ENCODE measurements around the gene RDH8.

Gene RDH8

GRCh38 chr19:10052602-10053360 is 39.5 kb downstream of the RDH8 start:
- Histone ChIP-seq H3K4me3 (ENCODE audit: control insufficient read depth in 1 of 7, extremely low read depth in 1 of 7, insufficient read depth in 4 of 7, low read depth in 2 of 7, low read length in 6 of 7) (no peak overlapping the region), H3K9me3 (ENCODE audit: control extremely low read depth in 1 of 5, control insufficient read depth in 4 of 5, insufficient read depth in 2 of 5, low read depth in 1 of 5, low read length in 4 of 5) (peaks cover 0 to 4% (median 0%) of the 10 kb centered on the region in 5 experiments), H3K36me3 (ENCODE audit: control insufficient read depth in 4 of 4, insufficient read depth in 4 of 4, low read length in 3 of 4) (no peaks in the 10 kb centered on the region), H3K27me3 (replicated peaks in 2 of 5; ENCODE audit: control insufficient read depth in 4 of 5, insufficient read depth in 5 of 5, low read length in 4 of 5) (peaks cover 0 to 1% (median 0%) of the 10 kb centered on the region in 5 experiments), H3K27ac (ENCODE audit: insufficient read depth in 1 of 2, low read depth in 1 of 2, low read length in 2 of 2, poor library complexity in 1 of 2, severe bottlenecking in 2 of 2) (no peak overlapping the region), H3K4me1 (ENCODE audit: control extremely low read depth in 1 of 4, control insufficient read depth in 4 of 4, insufficient read depth in 4 of 4, low read length in 3 of 4) (no peaks in the 10 kb centered on the region)
- DNase-seq: no peak
- ChIA-PET POLR2A (no interaction called here), CTCF (no interaction called here)
- WGBS (ENCODE audit: insufficient coverage): 72% methylated on average over 15 of the region's 21 CpGs

- no peak overlapping the region for H3K4me3 ChIP-seq (ENCODE audit: control insufficient read depth in 1 of 7, extremely low read depth in 1 of 7, insufficient read depth in 4 of 7, low read depth in 2 of 7, low read length in 6 of 7)
- no peak overlapping the region for H3K27ac ChIP-seq (ENCODE audit: insufficient read depth in 1 of 2, low read depth in 1 of 2, low read length in 2 of 2, poor library complexity in 1 of 2, severe bottlenecking in 2 of 2)
- peaks cover 0 to 2% (median 0%) of the 10 kb centered on the region in 5 experiments for H3K9me3 ChIP-seq (ENCODE audit: control extremely low read depth in 1 of 5, control insufficient read depth in 4 of 5, insufficient read depth in 2 of 5, low read depth in 1 of 5, low read length in 4 of 5)
- no peaks in the 10 kb centered on the region for H3K36me3 ChIP-seq (ENCODE audit: control insufficient read depth in 4 of 4, insufficient read depth in 4 of 4, low read length in 3 of 4)
- WGBS (ENCODE audit: insufficient coverage): 50% methylated on average over 8 of the region's 21 CpGs
- DNase-seq: peak in 1 of 3 donors; percentile 21
- ChIA-PET POLR2A (no interaction called here), CTCF (no interaction called here)
- H3K27me3 ChIP-seq (replicated peaks in 2 of 5; ENCODE audit: control insufficient read depth in 4 of 5, insufficient read depth in 5 of 5, low read length in 4 of 5): peaks cover 0 to 15% (median 2%) of the 10 kb centered on the region in 5 experiments
- no peaks in the 10 kb centered on the region for H3K4me1 ChIP-seq (ENCODE audit: control extremely low read depth in 1 of 4, control insufficient read depth in 4 of 4, insufficient read depth in 4 of 4, low read length in 3 of 4)
Measured at GRCh38 chr19:10061717-10062310, 48.5 kb downstream of the RDH8 start.

- H3K4me1 ChIP-seq (ENCODE audit: control extremely low read depth in 1 of 4, control insufficient read depth in 4 of 4, insufficient read depth in 4 of 4, low read length in 3 of 4): no peaks in the 10 kb centered on the region
- no peak overlapping the region for H3K4me3 ChIP-seq (ENCODE audit: control insufficient read depth in 1 of 7, extremely low read depth in 1 of 7, insufficient read depth in 4 of 7, low read depth in 2 of 7, low read length in 6 of 7)
- WGBS (ENCODE audit: insufficient coverage): 73% methylated on average over 4 of the region's 4 CpGs
- peaks cover 0 to 2% (median 0%) of the 10 kb centered on the region in 5 experiments for H3K9me3 ChIP-seq (ENCODE audit: control extremely low read depth in 1 of 5, control insufficient read depth in 4 of 5, insufficient read depth in 2 of 5, low read depth in 1 of 5, low read length in 4 of 5)
- ChIA-PET CTCF (no interaction called here), POLR2A (no interaction called here)
- peaks cover 0 to 7% (median 0%) of the 10 kb centered on the region in 5 experiments for H3K27me3 ChIP-seq (replicated peaks in 2 of 5; ENCODE audit: control insufficient read depth in 4 of 5, insufficient read depth in 5 of 5, low read length in 4 of 5)
- no peak overlapping the region for H3K27ac ChIP-seq (ENCODE audit: insufficient read depth in 1 of 2, low read depth in 1 of 2, low read length in 2 of 2, poor library complexity in 1 of 2, severe bottlenecking in 2 of 2)
- DNase-seq: peak in 1 of 3 donors; percentile 31
- no peaks in the 10 kb centered on the region for H3K36me3 ChIP-seq (ENCODE audit: control insufficient read depth in 4 of 4, insufficient read depth in 4 of 4, low read length in 3 of 4)
Measured at GRCh38 chr19:10068205-10068604, 54.9 kb downstream of the RDH8 start.

GRCh38 chr19:10069046-10069445 is 55.8 kb downstream of the RDH8 start:
- Histone ChIP-seq H3K27me3 (replicated peaks in 2 of 5; ENCODE audit: control insufficient read depth in 4 of 5, insufficient read depth in 5 of 5, low read length in 4 of 5) (peaks cover 0 to 7% (median 0%) of the 10 kb centered on the region in 5 experiments), H3K27ac (ENCODE audit: insufficient read depth in 1 of 2, low read depth in 1 of 2, low read length in 2 of 2, poor library complexity in 1 of 2, severe bottlenecking in 2 of 2) (no peak overlapping the region), H3K36me3 (ENCODE audit: control insufficient read depth in 4 of 4, insufficient read depth in 4 of 4, low read length in 3 of 4) (no peaks in the 10 kb centered on the region), H3K9me3 (ENCODE audit: control extremely low read depth in 1 of 5, control insufficient read depth in 4 of 5, insufficient read depth in 2 of 5, low read depth in 1 of 5, low read length in 4 of 5) (peaks cover 0 to 6% (median 5%) of the 10 kb centered on the region in 5 experiments), H3K4me1 (ENCODE audit: control extremely low read depth in 1 of 4, control insufficient read depth in 4 of 4, insufficient read depth in 4 of 4, low read length in 3 of 4) (no peaks in the 10 kb centered on the region), H3K4me3 (ENCODE audit: control insufficient read depth in 1 of 7, extremely low read depth in 1 of 7, insufficient read depth in 4 of 7, low read depth in 2 of 7, low read length in 6 of 7) (no peak overlapping the region)
- DNase-seq: no peak
- ChIA-PET POLR2A (no interaction called here), CTCF (no interaction called here)
- 81% methylated on average over 5 of the region's 6 CpGs for WGBS (ENCODE audit: insufficient coverage)

GRCh38 chr19:10070730-10071446 is 57.6 kb downstream of the RDH8 start:
- Histone ChIP-seq H3K27ac (ENCODE audit: insufficient read depth in 1 of 2, low read depth in 1 of 2, low read length in 2 of 2, poor library complexity in 1 of 2, severe bottlenecking in 2 of 2) (no peak overlapping the region), H3K27me3 (replicated peaks in 2 of 5; ENCODE audit: control insufficient read depth in 4 of 5, insufficient read depth in 5 of 5, low read length in 4 of 5) (peaks cover 0 to 7% (median 0%) of the 10 kb centered on the region in 5 experiments), H3K36me3 (ENCODE audit: control insufficient read depth in 4 of 4, insufficient read depth in 4 of 4, low read length in 3 of 4) (no peaks in the 10 kb centered on the region), H3K4me1 (ENCODE audit: control extremely low read depth in 1 of 4, control insufficient read depth in 4 of 4, insufficient read depth in 4 of 4, low read length in 3 of 4) (no peaks in the 10 kb centered on the region), H3K9me3 (ENCODE audit: control extremely low read depth in 1 of 5, control insufficient read depth in 4 of 5, insufficient read depth in 2 of 5, low read depth in 1 of 5, low read length in 4 of 5) (peaks cover 0 to 11% (median 5%) of the 10 kb centered on the region in 5 experiments), H3K4me3 (ENCODE audit: control insufficient read depth in 1 of 7, extremely low read depth in 1 of 7, insufficient read depth in 4 of 7, low read depth in 2 of 7, low read length in 6 of 7) (no peak overlapping the region)
- CTCF ChIA-PET: interaction anchor here (1.4 kb wide), 1 partner anchor 140 kb away, joined by 3 read pairs; no protein-coding TSS in a partner anchor
- POLR2A ChIA-PET: no interaction called here
- no peak for DNase-seq
- 79% methylated on average over 20 of the region's 22 CpGs for WGBS (ENCODE audit: insufficient coverage)

Measured in common myeloid progenitor, CD34-positive (primary cell).